SW 1271 (cell line): ENCODE measurements around the gene PUM1.

Experiments used
- DNase-seq, 2 experiments: peaks; one replicate each; lab custom pipeline; 2025; lab: John Stamatoyannopoulos, UW

PUM1 gene

GRCh38 chr1:31031330-31032143 is 34.0 kb downstream of the PUM1 start:
- no peak for DNase-seq

GRCh38 chr1:31029026-31029425 is 36.5 kb downstream of the PUM1 start:
- no peak for DNase-seq

GRCh38 chr1:31027693-31028526 is 37.6 kb downstream of the PUM1 start:
- DNase-seq, result no peak

- no peak for DNase-seq
Measured at GRCh38 chr1:31022259-31022658, 43.3 kb downstream of the PUM1 start.

GRCh38 chr1:31020007-31020790 is 45.3 kb downstream of the PUM1 start:
- no peak for DNase-seq

GRCh38 chr1:31019401-31019800 is 46.1 kb downstream of the PUM1 start:
- DNase-seq, result no peak

- no peak for DNase-seq
Measured at GRCh38 chr1:31016868-31017267, 48.6 kb downstream of the PUM1 start.

GRCh38 chr1:31013187-31013864 is 52.2 kb downstream of the PUM1 start:
- no peak for DNase-seq

GRCh38 chr1:31012210-31012924 is 53.1 kb downstream of the PUM1 start:
- DNase-seq, result no peak

- no peak for DNase-seq
Measured at GRCh38 chr1:31011719-31012118, 53.8 kb downstream of the PUM1 start.

- no peak for DNase-seq
Measured at GRCh38 chr1:31010086-31010989, 55.2 kb downstream of the PUM1 start.

- peak in 1 of 2 experiments; percentile 52 for DNase-seq
Measured at GRCh38 chr1:31007462-31007991, 58.0 kb downstream of the PUM1 start.

- DNase-seq, result no peak
Measured at GRCh38 chr1:31006747-31007146, 58.8 kb downstream of the PUM1 start.

- no peak for DNase-seq
Measured at GRCh38 chr1:31005617-31006166, 59.8 kb downstream of the PUM1 start.

- no peak for DNase-seq
Measured at GRCh38 chr1:31005198-31005597, 60.3 kb downstream of the PUM1 start.

- no peak for DNase-seq
Measured at GRCh38 chr1:31004231-31004621, 61.3 kb downstream of the PUM1 start.

- DNase-seq, result no peak
Measured at GRCh38 chr1:31003613-31004230, 61.8 kb downstream of the PUM1 start.

GRCh38 chr1:31000301-31000700 is 65.2 kb downstream of the PUM1 start:
- no peak for DNase-seq

GRCh38 chr1:30998887-30999286 is 66.6 kb downstream of the PUM1 start:
- DNase-seq, result no peak
